ENCODE results near the gene DYNAP.

The DYNAP gene, protein sequence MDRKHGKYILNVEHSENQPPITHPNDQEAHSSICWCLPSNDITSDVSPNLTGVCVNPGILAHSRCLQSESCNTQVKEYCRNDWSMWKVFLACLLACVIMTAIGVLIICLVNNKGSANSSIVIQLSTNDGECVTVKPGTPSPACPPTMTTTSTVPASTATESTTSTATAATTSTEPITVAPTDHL

DNA sequence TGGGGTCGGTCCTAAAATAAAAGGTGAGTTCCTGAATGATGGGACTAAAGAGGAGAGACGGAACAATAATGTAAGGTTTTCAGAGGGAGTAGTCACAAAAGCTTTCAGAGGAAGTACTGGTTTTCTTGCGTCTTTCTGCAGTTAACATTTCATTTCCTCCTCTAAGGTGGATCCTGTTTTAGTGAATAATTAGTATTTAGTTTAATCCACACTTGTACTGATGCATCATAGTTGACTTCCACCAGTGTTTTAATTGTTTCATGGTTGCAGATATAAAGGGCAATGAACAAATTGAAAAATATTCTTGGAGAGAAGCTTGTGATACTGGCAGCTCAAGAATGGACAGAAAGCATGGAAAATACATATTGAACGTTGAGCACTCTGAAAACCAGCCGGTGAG lies at the start of gene DYNAP:
Gene DYNAP, plus strand, starts transcription at position 301 of the 400 bp plus-strand sequence. Its CDS starts 38 bp downstream, at position 339.
- DNase-seq, result no peak

GRCh38 chr18:54551590-54551989 lies 39.5 kb upstream of the DYNAP start:
- no peak for DNase-seq

DNA sequence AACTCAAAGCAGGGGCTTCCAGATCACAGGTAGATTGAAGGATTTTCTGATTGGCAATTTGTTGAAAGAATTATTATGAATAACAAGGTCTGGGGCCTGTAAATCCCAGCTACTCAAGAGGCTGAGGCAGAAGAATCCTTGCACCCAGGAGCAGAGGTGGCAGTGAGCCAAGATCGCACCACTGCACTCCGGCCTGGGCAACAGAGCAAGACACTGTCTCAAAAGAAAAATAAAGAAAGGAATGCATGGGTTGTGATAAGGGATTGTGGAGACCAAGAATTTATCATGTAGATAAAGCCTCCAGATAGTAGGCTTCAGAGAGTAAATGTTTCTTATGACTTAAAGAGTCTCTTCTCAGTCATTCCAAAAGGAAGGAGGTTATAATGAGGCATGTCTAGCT lies 35.8 kb upstream of the DYNAP start:
- no peak for DNase-seq

- DNase-seq, result no peak
Observed at GRCh38 chr18:54555996-54556395, 35.0 kb upstream of the DYNAP start.

DNA sequence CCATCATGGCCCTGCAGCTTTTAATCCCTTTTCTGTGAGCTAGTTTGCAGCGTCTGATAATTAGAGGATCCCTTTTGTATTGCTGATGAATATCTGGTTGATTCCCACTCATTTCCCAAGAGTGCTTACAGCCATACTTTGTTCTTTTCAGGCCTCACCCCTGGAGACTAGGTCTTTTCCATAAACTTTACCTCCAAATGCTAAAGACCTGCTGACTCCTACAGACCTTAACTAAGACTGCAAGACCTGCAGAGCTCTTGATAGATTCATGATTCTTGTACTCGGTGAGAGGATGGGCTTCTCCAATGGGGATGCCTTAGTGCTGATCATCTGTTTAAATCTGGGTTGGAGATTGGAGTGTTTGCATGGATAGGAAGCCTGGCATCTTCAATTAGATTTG lies 33.1 kb upstream of the DYNAP start:
- DNase-seq, result no peak

DNA sequence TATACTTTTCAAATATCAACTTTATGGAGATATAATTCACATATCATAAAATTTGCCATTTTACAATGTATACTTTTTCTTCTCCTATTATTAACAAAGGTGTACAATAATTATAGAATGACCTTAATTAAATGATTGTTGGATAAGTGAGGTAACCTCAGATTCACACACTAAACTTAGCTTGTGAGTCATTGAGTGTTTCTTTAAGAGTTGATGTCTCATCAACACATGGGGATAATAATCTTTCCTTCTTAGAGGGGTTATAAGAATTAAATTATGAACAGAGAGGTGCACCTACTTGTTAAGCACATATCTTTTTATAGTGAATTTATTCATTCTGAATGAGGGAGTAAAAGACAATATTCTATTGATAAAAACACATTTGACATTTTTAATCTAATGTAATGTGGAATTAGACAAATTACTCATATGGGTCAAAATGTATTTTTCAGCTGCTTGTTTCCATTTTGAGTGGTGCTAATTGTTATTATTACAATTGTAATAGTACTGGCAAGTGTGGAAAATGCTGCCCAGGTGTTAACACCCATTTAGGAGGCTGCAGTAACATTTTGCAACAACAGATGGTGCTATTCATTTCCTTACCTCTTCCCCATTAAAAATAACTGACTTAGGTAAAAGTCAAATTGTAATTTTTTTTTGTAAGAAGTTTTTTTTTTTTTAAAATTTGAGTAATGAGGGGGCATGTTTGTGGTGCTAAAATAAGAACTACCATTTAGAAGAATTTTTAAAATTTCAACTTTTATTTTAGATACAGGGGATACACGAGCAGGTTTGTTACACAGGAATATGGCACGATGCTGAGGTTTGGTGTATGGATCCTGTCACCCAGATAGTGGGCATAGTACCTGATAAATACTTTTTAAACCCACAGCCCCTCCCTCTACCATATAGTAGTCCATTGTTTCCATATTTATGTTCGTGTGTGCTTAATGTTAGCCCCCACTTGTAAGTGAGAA lies 32.1 kb upstream of the DYNAP start:
- DNase-seq, result peak; percentile 36

GRCh38 chr18:54561706-54562267 lies 29.3 kb upstream of the DYNAP start:
- no peak for DNase-seq

DNA sequence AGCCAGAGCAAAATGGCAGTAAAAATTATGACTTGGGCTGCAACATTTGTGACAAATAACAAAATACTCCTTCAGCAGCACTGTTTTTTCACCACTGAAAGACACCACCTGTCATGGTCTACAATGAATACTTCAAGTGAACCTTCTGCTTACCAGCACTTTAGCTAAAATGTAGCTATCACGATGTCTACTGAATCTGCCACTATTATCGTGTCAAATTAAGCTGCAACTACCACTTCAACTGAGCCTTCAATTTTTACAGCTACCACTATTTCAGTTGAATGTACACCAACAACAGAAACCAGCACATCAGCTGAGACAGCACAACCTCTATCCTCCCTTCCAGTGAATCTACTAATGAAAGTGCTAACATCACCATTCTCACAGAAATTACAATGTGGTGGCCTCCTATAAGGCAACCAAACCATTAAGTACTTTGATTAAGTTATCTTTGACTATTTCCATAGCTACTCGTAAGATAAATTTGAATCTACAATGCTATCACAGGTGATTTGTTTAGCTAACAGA lies 10.8 kb upstream of the DYNAP start:
- DNase-seq, result no peak

DNA sequence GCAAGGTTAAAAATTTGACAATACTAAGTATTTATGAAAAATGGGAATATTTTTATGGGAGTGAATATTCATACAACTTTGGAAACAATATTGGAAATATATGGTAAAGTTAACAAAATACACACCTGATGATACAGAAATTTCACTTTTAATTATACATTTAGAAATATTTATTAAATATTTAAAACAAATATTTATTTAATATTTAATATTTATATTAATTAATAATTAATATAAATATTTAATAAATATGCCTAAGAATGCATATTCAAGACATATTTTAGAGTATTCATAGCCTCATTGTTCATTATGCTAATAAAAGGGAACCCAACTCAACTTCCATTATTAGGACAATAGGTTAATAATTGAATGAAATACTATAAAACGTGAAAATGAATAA lies 7.0 kb upstream of the DYNAP start:
- no peak for DNase-seq

- DNase-seq, result no peak
Observed at GRCh38 chr18:54585743-54586142, 5.3 kb upstream of the DYNAP start.

DNA sequence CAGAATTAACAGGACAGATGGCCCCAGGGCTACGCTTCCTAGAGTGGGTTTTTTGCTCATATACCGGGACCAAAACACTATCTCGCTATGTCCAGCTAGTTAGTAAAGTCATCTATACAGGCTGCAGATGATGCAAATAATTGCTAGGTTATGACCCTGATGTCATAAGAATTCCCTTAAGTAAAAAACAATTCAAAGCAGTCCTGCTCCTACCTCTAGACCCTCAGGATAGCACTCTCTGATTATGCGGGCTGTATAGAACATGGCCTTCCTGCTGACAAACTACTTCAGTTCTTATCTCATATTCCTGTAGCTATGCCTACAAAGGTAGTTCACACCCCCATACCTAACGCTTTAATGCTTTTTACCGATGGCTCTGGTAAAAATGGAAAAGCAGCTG lies 13.2 kb downstream of the DYNAP start:
- no peak for DNase-seq

DNA sequence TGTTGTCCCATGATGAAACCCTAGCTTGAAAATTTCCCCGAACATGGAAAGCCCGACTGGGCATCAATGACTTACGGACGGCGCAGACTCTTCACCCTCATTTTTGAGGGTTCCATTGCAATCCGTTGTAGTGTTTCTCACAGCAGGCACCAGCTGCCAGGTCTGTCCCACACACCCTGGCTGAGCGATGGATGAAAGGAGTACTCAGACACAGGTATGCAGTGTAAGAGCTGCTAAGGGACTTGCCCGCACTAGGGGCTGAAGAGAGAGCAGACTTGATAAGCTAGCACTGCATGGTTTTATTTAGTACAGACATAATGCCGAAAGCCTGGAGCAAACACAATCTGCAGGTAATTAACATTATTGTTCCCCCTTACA lies 15.8 kb downstream of the DYNAP start:
- DNase-seq, result no peak

GRCh38 chr18:54607213-54608027 lies 16.4 kb downstream of the DYNAP start:
- DNase-seq, result no peak

- no peak for DNase-seq
Observed at GRCh38 chr18:54608028-54608642, 17.1 kb downstream of the DYNAP start.

DNA sequence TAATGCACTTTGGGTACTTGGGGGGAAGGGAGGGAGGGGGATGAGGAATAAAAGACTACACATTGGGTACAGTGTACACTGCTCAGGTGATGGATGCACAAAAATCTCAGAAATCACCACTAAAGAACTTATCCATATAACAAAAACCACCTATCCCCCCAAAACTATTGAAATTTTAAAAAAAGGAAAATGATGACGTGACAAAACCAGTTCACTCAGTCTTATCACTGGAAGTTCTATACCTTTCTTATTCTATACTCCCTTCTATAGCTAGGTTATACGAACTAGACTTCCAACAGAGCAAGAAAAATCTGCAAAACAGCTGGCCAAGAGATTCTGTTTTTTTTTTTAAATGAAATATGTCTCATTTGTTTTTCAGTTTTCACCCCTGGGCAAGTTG lies 20.8 kb downstream of the DYNAP start:
- DNase-seq, result no peak

GRCh38 chr18:54612237-54612636 lies 21.2 kb downstream of the DYNAP start:
- DNase-seq, result no peak

GRCh38 chr18:54613174-54613573 lies 22.1 kb downstream of the DYNAP start:
- no peak for DNase-seq

GRCh38 chr18:54616220-54616848 lies 25.3 kb downstream of the DYNAP start:
- no peak for DNase-seq

DNA sequence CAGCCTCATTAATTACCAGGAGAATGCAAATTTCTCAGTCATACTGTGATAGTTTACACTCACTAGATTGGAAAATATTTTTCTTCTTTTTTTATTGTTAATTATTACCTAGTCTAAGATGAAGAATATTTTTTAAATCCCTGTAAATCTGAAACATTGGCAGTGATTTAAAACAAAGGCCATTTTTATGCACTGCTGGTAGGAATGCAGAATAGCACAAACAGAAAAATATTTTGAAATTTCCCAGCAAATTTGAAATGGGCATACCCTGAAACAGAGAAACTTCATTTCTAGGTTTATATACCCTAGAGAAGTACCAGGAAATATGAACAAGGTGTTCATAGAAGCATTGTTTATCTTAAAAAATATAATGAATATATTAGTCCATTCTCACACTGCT lies 31.0 kb downstream of the DYNAP start:
- no peak for DNase-seq

DNA sequence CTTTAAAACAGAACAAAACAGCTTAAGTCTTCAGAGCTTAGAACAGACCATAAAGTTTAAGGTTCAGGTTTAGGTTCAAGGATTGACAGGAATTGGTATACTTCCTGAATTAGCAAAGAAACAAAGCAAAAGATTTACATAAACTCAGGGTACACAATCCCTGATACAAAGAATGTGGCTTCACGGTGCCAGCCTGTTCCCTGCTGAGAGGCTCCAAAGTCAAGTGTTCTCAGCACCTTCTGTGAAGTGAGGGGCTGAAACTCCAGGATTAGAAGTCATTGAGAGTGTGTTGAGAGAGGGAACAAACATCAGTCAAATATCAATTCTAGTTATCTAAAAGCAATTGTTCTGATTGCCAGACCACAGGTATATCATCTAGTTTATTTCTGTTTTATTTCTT lies 35.7 kb downstream of the DYNAP start:
- DNase-seq, result no peak

GRCh38 chr18:54630963-54631362 lies 39.9 kb downstream of the DYNAP start:
- DNase-seq, result no peak

- DNase-seq, result no peak
Observed at GRCh38 chr18:54636217-54636616, 45.2 kb downstream of the DYNAP start.

All from hematopoietic multipotent progenitor cell treated with erythropoietin and hydrocortisone succinate and interleukin-3 and kit ligand, for 8 days (in vitro differentiated cells).